OCI-M2 (cell line): Measurements from ENCODE around the gene EML1.

ENCODE experiments used
- DNase-seq: peaks from one replicate; lab custom pipeline; 2025; ENCODE audit not compliant: unreplicated experiment; lab: John Stamatoyannopoulos, UW

The EML1 gene

DNA sequence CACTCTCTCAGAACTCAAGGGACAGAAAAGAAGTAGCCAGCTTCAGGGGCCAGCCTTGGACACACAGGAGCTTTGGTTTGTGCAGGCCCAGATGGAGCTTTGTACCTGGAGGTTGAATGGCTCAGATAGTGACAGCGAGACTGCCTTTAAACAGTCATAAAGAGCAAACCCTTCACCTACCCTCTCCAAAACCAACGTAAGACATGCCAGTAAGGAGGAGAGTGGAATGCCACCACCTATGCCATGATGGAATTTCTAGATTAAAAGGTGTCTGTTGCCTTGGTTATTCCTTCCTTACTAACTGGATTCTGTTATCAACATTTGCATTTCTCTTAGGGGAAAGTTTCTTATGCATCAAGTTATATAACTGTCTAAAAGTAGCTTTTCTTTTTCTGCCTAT is 98.1 kb downstream of the EML1 start:
- no peak for DNase-seq

DNA sequence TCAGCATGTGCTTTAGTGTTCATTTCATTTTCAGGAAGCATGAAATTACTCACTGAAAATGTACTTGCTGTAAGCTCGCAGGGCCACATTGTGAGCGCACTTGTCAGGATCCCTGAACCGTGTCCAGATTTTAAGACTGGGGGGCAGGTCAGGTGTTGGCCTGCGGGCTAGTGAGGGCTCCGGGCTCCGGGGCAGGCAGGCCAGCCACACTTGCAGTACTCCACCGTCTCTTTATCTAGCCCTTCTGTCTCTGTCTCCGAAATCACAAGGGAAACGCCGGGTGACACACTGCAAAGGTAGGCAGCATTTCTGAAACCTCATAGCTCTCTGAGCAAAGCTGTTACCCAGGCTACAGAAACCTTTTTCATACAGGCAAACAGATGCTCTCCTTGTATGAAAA is 98.7 kb downstream of the EML1 start:
- DNase-seq = no peak

DNA sequence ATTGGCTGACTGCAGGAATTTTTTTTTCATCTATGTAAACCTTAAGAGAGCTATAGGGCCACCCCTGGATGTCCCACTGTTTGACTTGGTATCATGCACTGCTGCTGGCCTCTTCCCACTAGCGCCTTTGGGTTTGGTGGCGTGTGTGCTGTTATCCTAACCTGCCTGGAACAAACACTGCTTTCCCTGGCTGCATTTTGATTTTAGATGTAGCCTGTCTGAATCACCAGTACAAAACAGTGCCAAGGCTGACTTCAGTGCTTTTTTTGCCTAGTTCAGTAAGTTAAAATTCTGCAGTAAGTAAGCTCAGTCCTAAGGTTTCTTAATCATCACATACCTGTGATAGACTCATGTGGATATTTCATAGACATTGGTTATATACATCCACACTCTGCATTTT is 99.2 kb downstream of the EML1 start:
- no peak for DNase-seq

DNA sequence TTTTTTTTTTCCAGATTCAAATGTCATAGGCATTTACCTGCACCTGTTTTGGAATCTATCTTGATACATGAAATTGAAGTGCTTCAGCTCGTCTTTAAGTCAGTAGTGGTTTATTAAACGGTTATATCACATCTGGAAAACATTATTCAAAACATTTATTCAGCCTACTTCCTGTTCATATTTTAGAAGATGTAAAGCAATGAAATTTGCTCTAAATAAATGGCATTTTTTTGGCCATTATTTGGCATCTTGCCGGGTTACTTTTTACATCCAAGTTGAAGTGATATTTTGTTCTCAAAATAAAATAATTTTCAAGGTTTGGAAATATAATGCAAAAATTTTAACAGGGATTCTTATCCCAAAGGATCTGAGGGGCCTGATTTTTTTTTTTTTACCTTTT is 103.1 kb downstream of the EML1 start:
- DNase-seq = no peak

DNA sequence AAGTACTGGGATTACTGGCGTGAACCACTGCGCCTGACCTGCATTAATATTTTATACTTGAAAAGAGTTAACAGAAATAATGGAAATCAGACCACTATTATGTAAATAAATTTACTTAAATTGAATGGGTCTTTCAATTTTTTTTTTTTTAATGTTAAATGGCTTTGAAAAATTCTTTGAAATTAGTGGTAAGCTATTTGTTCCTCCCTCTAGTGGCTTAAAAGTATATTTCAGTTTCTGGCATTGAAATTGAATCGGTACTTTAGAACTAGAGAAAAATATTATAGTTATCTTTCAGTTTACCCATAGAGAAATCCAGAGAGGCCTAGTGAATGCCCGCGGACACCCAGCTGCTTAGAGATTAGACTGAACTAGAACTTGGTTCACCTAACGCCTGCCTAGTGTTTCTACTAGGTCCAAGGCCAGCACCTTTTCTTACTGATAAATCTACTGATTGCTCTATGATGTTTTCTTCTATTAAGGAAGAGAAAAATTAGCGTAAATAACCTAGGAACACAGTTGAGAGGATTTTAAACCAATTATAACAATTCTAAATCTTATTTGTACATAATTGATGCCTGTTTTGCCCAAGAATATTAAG is 106.5 kb downstream of the EML1 start:
- DNase-seq = peak; percentile 35

DNA sequence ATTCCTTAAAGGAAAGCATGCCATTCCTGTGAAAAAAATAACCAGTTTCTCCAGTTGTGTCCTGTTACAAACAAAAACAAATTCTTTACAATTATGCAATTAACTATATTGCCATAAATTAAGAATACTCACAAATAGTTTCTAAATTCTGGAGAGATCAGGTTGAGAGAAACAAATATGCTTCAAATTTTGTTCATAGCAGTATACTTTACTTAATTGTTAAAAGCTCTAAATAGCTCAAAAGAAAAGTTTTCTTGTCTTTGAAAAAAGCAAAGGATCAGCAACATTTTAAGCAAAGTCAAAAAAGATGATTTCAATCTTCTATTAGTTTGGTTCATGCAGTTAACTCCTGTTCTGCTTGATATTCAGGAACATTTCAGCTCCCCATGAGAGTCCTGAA is 109.7 kb downstream of the EML1 start:
- DNase-seq = no peak

DNA sequence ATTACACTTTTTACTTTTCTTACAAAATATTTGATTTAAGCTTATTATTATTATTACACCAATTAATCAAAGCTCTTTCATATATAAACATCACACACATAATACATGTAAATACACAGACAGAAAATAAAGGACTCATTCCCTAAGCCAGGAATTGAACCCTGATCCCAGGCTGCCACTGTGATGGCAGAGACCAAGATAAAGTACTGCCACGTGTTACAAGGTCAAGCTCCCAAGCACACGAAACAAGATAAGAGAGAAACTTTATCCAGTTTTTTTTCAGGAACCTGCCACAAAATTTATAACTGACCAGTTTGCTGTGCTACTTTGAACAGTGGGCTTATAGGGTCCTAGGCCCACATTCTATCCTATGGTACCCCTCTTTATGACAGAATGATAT is 111.3 kb downstream of the EML1 start:
- DNase-seq = no peak

DNA sequence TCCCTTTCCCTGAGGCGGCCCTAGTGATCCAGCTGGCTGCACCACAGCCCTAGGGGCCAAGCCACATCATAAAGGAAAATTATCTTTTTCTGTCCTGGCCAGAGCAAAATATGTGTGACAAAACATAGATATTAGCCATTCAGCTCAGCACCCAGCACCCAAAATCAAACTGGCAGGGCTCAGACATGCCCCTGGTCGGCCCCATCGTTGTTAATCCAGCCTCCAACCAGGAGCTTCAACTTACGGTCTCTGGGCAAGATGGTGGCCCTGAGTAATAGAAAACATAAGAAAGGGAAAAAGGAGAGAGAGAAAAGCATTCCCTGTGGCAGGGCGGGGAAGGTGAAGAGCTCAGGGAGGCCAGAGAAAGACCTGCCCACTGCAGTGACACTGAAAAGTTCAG is 111.9 kb downstream of the EML1 start:
- no peak for DNase-seq

DNA sequence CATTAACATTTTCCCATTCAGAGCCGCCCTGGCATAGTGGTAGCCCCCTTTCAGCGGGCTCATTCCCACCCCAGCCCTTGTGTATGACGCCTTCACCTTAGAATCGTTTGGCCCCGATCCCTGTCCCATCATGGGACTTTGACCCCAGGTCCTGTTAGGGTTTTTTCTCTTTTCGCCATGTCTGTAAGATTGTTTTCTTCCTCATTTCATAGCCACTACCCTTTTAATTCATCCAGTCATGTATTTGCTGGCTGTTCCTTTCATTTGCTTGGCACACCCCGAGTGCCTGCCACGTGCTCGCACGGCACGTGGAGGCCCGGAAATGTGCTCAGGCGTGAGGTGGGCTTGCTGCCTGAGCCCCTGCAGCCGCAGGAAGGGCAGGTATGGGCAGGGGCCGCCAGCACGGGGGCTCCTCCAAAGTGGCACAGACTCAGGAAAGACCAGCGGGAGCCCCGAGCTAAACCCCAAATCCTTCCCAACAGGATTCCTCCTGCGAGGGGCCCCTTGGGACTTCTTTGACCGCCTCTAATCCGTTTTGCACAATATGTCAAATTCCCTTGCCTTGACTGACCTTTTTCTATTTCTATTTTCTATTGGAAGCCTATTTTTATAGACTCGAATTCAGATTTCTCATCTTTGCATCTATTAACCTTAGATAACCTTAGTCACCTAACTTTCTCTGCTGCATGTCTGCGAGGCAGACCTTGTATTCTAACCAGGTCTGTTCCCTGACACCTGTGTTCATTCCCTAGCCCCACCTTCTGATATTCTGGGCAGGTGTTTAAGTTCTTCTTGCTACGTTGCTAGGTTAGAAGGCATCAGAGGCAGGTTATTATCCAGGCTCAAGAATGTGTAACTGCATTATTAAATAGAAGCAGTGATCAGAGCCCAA is 114.8 kb downstream of the EML1 start:
- DNase-seq = no peak

DNA sequence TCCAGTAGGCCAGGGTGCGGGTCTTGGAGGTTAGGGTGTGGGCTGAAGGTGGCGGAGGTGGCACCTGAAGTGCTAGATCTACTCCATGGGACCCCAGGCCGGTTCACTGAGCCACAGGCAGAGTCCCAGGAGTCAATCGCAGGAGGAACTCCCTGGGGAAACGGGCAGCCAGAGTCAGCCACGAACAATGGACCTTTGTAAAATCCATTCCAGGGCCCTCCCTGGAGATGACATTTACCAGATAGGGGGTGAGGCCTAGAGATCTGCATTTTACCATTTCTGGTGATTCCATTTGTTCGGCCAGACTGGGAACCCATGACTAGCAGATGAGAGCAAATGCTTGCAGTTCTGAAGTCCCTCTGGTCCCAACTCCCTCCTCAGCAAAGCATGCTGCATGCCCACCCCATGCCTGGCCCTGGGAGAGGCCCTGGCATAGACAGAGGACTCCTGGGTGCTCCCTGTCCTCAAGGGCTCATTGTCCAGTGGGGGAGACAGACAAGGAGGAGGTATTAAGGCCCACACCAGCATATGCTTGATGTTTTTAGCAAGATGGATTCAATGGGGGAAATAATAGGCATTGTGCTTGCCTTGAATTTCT is 115.5 kb downstream of the EML1 start:
- no peak for DNase-seq

DNA sequence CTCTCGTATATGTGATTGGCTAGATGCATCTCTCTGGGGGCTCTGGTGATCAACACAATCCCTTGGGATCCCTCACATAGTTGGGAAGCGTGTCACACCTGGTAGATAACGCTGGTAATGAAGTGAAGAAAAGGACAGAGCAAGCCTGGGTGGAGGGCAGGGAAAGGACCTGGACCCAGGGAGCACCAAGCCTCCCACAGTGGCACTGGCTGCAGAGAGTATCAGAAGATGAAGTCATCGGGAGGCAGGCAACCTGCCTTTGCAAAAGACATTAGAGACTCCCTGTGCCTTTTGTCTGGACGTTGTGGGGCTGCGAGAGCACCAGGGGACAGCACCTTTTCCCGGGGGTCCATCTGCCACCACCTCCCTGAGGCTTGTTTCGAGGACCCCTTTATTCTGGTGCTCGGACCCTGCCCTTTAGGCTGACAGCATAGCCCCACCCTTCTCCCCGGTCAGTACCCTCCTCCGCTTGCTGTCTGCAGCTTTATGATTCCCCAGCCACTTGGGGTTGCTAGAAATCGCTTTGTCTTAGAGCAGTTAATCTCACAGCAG is 116.4 kb downstream of the EML1 start:
- DNase-seq = no peak

DNA sequence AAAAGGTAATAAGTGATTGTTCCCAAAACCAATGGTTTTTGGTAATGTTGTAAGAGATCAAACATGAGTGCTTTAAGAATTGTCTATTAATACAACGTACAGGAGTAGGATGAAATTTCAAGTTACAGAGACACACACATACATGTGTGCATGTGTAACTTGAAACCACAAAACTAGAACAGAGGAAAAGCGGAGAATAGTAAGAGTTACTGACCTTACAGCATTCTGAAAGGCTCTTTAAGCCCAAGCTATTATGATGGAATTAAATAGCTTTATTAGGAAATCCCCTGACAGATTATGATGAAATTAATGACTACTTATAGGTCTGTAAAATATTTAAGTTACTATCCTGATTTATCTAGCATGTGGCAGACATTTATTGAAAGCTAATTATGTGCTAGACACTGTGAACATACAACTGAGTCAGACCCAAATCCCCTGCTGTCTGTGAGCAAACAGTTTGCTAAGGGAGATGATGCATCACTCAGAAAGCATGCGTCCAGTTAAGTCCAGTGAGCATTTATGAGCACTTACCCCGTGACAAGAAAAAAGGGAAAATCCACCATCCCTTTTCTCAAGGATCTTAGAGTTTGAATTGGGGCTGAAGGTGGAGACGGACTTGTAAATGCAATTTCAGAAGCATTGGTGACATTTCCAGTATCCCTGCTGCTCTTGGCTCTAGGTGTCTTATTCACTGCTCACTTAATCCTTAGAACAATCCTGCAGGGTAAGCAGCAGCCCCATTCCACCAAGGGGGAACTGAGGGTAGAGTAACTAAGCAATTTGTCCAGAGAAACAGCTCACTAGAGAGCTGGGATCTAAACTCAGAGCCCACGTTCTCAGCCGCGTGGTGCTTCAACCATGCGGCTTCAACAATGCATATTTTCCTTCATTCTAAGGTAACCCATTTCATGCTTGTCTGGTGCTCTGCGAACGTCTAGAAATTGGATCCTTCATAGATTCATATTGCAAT is 117.4 kb downstream of the EML1 start:
- DNase-seq = no peak

DNA sequence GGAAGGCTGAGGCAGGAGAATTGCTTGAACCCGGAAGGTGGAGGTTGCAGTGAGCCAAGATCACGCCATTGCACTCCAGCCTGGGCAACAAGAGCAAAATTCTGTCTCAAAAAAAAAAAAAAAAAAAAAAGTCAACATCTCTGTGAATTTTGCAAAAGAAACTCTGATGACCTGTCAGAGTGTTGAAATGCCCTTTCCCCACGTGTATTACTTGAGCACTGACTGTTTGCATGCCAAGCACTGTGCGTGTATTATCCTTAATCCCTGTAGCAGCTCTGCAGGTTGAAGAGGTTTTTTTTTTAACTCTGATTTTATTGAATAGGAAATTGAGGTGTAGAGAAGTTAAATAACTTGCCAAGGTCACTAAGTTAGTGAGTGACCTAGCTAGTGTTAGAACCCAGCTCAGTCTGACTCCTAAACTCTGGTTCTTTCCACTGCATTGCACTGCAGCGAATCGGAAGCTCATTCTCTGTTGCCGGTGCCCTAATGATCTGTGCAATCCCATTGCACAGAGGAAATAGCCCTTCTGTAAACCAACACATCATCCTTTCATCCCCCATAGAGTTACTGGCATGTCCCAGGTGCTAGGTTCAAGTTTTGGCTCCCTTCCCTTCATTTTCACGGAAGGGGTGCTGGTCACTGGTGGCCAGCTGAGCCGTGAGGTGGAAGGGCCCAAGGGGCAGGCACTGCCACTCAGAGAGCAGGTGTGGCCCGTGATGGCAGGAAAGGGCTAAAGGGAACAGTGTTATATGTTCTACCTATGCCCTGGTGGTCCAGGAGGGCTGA is 122.3 kb downstream of the EML1 start:
- DNase-seq = no peak

DNA sequence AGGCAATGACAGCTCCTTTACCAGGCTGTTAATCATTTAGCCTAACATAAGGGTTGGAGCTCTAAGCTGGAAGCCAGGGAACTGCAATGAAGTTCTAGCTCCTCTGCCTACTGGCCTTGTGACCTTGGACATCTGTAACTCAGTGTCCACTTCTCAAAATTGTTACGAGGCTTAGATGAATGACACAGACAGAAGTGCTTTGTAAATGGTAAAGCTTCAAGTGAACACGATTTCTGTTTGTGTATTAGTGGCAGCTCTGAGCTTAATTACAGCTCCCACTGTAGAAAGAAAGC is 122.8 kb downstream of the EML1 start:
- DNase-seq = no peak

DNA sequence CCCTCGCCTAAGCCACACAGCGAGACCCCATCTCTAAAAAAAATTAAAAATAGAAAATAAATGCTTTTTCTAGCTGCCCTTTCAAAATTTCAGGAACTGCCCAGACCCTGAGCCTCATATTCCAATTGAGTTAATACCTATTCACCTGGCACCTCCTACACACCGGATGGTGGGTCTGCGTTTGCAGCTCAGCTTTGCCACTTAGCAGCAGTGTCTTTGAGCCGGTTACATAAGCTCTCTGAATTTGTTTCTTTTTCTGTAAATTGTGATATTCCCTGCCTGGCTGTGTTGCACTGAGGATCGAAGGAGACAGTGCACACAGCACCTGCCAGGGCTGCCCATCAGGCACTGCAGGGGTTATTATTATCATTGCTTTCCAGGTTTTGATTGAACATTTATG is 125.6 kb downstream of the EML1 start:
- no peak for DNase-seq

DNA sequence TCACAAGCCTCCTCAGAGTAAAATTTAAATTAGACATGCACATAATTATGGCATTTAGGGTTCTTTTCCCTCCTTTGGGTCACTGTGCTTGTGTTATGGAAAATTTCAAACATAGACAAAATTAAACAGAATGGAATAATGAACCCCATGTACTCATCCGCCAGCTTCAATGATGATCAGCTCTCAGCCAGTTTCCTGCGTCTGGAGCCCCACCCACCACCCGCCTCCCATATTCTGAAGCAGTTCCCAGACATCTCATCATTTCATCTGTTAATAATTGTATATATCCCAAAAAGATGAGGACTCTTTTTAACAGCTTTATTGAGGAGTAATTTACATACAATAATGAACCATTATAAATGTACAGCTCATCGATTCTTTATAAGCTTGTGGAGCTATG is 128.2 kb downstream of the EML1 start:
- DNase-seq = no peak

DNA sequence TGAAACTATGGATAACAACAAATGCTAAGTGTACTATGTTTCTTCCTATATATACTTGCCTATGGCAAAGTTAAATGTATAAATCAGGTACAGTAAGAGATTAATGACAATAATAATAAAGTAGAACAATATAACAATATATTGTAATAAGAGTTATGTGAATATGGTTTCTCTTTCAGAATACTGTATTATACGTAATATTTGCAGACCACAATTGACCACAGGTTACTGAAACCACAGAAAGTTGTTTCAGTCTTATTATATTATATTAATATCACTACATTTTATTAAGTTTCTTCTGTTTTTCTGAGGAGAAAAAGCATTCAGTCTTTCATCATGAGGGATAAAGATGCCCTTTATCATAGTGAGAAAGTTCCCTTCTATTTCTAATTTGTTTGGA is 131.2 kb downstream of the EML1 start:
- no peak for DNase-seq

DNA sequence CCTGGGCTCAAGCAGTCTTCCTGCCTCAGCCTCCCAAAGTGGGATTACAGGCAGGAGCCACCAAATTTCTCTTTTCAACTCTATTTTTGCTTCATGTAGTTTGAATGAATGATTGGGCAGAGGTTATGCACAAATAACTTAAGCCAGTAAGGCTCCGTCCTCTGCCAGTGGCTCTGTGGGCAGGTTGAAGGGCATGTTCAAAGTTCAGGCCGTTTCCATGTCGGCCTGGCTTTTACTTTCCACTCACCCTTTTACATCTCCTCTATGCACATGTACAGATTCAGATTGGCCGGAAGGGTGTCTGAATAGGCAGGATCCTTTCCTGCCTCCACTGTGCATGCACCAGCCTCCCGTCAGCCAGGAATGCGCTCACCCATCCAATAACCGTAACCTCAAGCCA is 132.3 kb downstream of the EML1 start:
- no peak for DNase-seq

DNA sequence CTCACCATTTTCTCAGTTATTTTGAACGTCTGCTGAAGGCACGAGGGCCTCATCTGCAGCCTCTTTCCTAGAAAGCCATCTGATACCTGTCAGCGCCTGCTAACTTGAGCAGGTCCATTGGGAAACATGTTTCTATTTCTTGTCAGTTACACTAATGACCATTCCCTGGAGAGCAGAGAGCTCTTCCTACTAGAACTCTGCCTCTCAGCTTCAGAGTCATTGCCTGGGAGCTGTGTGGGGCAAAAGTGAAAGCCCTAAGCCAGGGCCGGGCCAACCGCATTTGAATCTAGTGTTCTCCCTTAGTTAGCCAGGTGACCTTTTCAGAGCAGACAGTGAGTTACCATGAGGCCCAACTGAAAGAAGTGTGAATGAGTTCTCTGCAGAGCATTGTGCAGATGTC is 135.8 kb downstream of the EML1 start:
- no peak for DNase-seq

DNA sequence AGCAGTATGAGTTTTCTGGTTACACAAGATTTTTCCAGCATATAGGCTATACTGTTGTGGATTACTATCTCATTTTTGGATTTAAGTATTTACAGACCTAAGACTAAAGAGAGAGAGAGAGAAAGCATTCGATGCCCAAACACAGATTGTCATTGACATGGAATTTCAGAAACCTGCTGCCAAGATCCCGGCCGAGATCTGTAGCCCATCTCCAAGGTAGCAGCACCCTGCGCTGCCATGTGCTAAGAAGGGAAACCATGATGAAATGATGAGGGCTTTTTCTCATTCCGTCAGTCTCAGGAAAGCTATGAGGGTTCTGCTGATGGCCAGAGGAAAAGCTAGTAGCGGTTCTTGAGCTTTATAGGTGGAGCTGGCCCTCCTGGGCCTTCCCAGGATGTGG is 136.4 kb downstream of the EML1 start:
- no peak for DNase-seq
